Hepatic stellate cell (primary cell): ENCODE measurements around the gene AHCYL2.
"Not testable (repeated sequence)": the region's sequence is repeated elsewhere in the genome, so short reads cannot be mapped to it uniquely, and the experiment has no call there.

Source experiments
- DNase-seq: peaks from one replicate; pipeline ENCODE4 v3.0.0; 2011; ENCODE audit warnings: low spot score

The AHCYL2 gene

GRCh38 chr7:129292861-129293260, 68.0 kb downstream of the AHCYL2 start:
- DNase-seq, result no peak

GRCh38 chr7:129295015-129295423, 70.2 kb downstream of the AHCYL2 start:
- peak; percentile 69 for DNase-seq

GRCh38 chr7:129298268-129298893, 73.6 kb downstream of the AHCYL2 start:
- DNase-seq, result peak; percentile 13

GRCh38 chr7:129299889-129300288, 75.1 kb downstream of the AHCYL2 start:
- no peak for DNase-seq

- not testable (repeated sequence) for DNase-seq
These were observed 75.5 kb downstream of the AHCYL2 start for GRCh38 chr7:129300299-129300698.

GRCh38 chr7:129307592-129307991, 82.8 kb downstream of the AHCYL2 start:
- no peak for DNase-seq

GRCh38 chr7:129308047-129308446, 83.2 kb downstream of the AHCYL2 start:
- DNase-seq, result no peak

- DNase-seq, result no peak
These were observed 86.6 kb downstream of the AHCYL2 start for GRCh38 chr7:129311429-129311828.

- no peak for DNase-seq
These were observed 88.5 kb downstream of the AHCYL2 start for GRCh38 chr7:129313282-129313681.

- DNase-seq, result no peak
These were observed 91.1 kb downstream of the AHCYL2 start for GRCh38 chr7:129315960-129316359.

GRCh38 chr7:129317450-129317849, 92.6 kb downstream of the AHCYL2 start:
- no peak for DNase-seq

GRCh38 chr7:129327076-129327475, 102.2 kb downstream of the AHCYL2 start:
- DNase-seq, result no peak

GRCh38 chr7:129332254-129333035, 107.6 kb downstream of the AHCYL2 start:
- DNase-seq, result peak; percentile 46

GRCh38 chr7:129334473-129334872, 109.6 kb downstream of the AHCYL2 start:
- DNase-seq, result no peak

- DNase-seq, result no peak
These were observed 113.6 kb downstream of the AHCYL2 start for GRCh38 chr7:129338450-129338849.

- no peak for DNase-seq
These were observed 116.4 kb downstream of the AHCYL2 start for GRCh38 chr7:129341212-129341611.

GRCh38 chr7:129341816-129342806, 117.3 kb downstream of the AHCYL2 start:
- no peak for DNase-seq

GRCh38 chr7:129343099-129343700, 118.4 kb downstream of the AHCYL2 start:
- DNase-seq, result peak; percentile 24

- DNase-seq, result no peak
These were observed 122.5 kb downstream of the AHCYL2 start for GRCh38 chr7:129347330-129347729.

GRCh38 chr7:129348023-129348740, 123.4 kb downstream of the AHCYL2 start:
- DNase-seq, result no peak

- peak; percentile 19 for DNase-seq
These were observed 126.5 kb downstream of the AHCYL2 start for GRCh38 chr7:129351320-129351719.
